HCT116 (cell line): Measurements from ENCODE around the gene MROH8. TPM values are rescaled to one million over a fixed set of nuclear protein-coding genes. Genes with fewer than 3 reads are reported as not detected.
A peak's percentile ranks its signal among the peaks of the same experiment; 100 is the strongest.

ENCODE experiments used
- ATAC-seq: fragments of 200-7000 bp; cut with Tn5 transposase; 2 replicates; pipeline ENCODE4 v1.9.1; 2020; ENCODE audit warnings: mild to moderate bottlenecking, moderate library complexity
- BruUV-seq: library from RNA; stranded (reverse); fragments of 400-500 nt; replicated peaks from 2 replicates; lab custom pipeline; 2021; lab: Mats Ljungman, UMichigan
- CTCF ChIA-PET: fragments of 300-600 bp; sonication (Branson Sonifier 250); formaldehyde crosslinking; loops from one replicate; lab custom pipeline; 2021; ENCODE audit warnings: antibody characterized with exemption; lab: Charles Lee
- POLR2A ChIA-PET: fragments of 300-600, 350-600 bp; sonication (Branson Sonifier 250); formaldehyde crosslinking; loops from one replicate; lab custom pipeline; 2021; ENCODE audit warnings: antibody characterized with exemption; lab: Charles Lee
- RAD21 ChIA-PET, 2 experiments: fragments of 300-600 bp; sonication (Branson Sonifier 250); formaldehyde crosslinking; loops; one replicate each; lab custom pipeline; 2023; ENCODE audit warnings: low total read pairs in 2 of 2; ENCODE audit not compliant: uncharacterized antibody in 2 of 2, unreplicated experiment in 2 of 2, low non-redundant PET in 1 of 2; lab: Charles Lee
- DNase-seq: peaks from one replicate; pipeline ENCODE4 v3.0.0-alpha.2; 2010; ENCODE audit warnings: low read depth, low spot score
- H2AFZ ChIP-seq: fragments of 200-600 bp; shearing (Covaris generic), sonication (generic); 2 replicates; pipeline ENCODE4 v1.6.1; 2017; ENCODE audit warnings: low read depth, mixed run types, mixed read lengths, antibody characterized with exemption, low read length; ENCODE audit not compliant: poor library complexity, severe bottlenecking
- H3K27ac ChIP-seq: 2 replicates; pipeline ENCODE4 v1.5.1; 2012; ENCODE audit warnings: low read depth, low read length
- H3K27me3 ChIP-seq: fragments of 200-600 bp; sonication (generic); 2 replicates; pipeline ENCODE4 v1.6.1; 2016; ENCODE audit warnings: mixed run types, low read length, mixed read lengths; ENCODE audit not compliant: insufficient read depth
- H3K36me3 ChIP-seq, 2 experiments: fragments of 200-500 bp in 1 of 2; fragments of 200-600 bp in 1 of 2; sonication (Bioruptor generic) in 1 of 2; sonication (generic) in 1 of 2; 2 replicates each; pipeline versions ENCODE4 v1.5.1 to v1.6.1; 2014 to 2016; ENCODE audit warnings: low read length in 2 of 2, inconsistent platforms in 1 of 2, mixed read lengths in 1 of 2, mixed run types in 1 of 2; ENCODE audit not compliant: insufficient read depth in 2 of 2, control insufficient read depth in 1 of 2
- H3K4me1 ChIP-seq, 2 experiments: fragments of 200-600 bp in 1 of 2; sonication (generic) in 1 of 2; 2 replicates each; pipeline versions ENCODE4 v1.5.1 to v1.6.1; 2012 to 2017; ENCODE audit warnings: low read length in 2 of 2, inconsistent platforms in 1 of 2, mild to moderate bottlenecking in 1 of 2, mixed read lengths in 1 of 2, mixed run types in 1 of 2, moderate library complexity in 1 of 2; ENCODE audit not compliant: insufficient read depth in 2 of 2, control insufficient read depth in 1 of 2
- H3K4me2 ChIP-seq: fragments of 200-600 bp; sonication (generic); 2 replicates; pipeline ENCODE4 v1.6.1; 2017; ENCODE audit warnings: mixed run types, low read length, mixed read lengths
- H3K4me3 ChIP-seq, 2 experiments: fragments of 200-600 bp in 1 of 2; sonication (generic) in 1 of 2; replicated peaks in 1 of 2; 2 replicates each; pipeline ENCODE4 v1.5.1; 2011 to 2016; ENCODE audit warnings: low read length in 2 of 2, control low read depth in 1 of 2, low read depth in 1 of 2, mild to moderate bottlenecking in 1 of 2, mixed read lengths in 1 of 2, mixed run types in 1 of 2
- H3K79me2 ChIP-seq: fragments of 200-600 bp; sonication (generic); 2 replicates; pipeline ENCODE4 v1.6.1; 2017; ENCODE audit warnings: mild to moderate bottlenecking, mixed run types, low read length, moderate library complexity, mixed read lengths; ENCODE audit not compliant: insufficient read depth
- H3K9ac ChIP-seq: fragments of 200-600 bp; sonication (generic); 2 replicates; pipeline ENCODE4 v1.6.1; 2016; ENCODE audit warnings: low read length, mixed read lengths
- H3K9me2 ChIP-seq: fragments of 200-600 bp; sonication (generic), shearing (Covaris generic); 2 replicates; pipeline ENCODE4 v1.6.1; 2017; ENCODE audit warnings: mixed run types, mild to moderate bottlenecking, moderate library complexity; ENCODE audit not compliant: insufficient read depth
- H3K9me3 ChIP-seq, 2 experiments: fragments of 200-500 bp in 1 of 2; fragments of 200-600 bp in 1 of 2; sonication (Bioruptor generic) in 1 of 2; sonication (generic) in 1 of 2; 2 replicates each; pipeline ENCODE4 v1.6.1; 2014 to 2017; ENCODE audit warnings: low read length in 2 of 2, mixed read lengths in 2 of 2, inconsistent platforms in 1 of 2, low read depth in 1 of 2, mild to moderate bottlenecking in 1 of 2, mixed run types in 1 of 2, moderate library complexity in 1 of 2; ENCODE audit not compliant: control insufficient read depth in 1 of 2, insufficient read depth in 1 of 2
- H4K20me1 ChIP-seq: fragments of 200-600 bp; sonication (generic), shearing (Covaris generic); 2 replicates; pipeline ENCODE4 v1.6.1; 2017; ENCODE audit warnings: mixed run types, mild to moderate bottlenecking, moderate library complexity; ENCODE audit not compliant: insufficient read depth
- ATF3 ChIP-seq: IDR thresholded peaks from 2 replicates; pipeline ENCODE4 v1.6.1; 2012
- CBX3 ChIP-seq: IDR thresholded peaks from 2 replicates; pipeline ENCODE4 v1.6.1; 2012; ENCODE audit warnings: low read depth
- EGR1 ChIP-seq: IDR thresholded peaks from 2 replicates; pipeline ENCODE4 v1.6.1; 2012; ENCODE audit warnings: low read depth
- ELF1 ChIP-seq: IDR thresholded peaks from 2 replicates; pipeline ENCODE4 v1.6.1; 2012; ENCODE audit warnings: low read depth, borderline replicate concordance
- EZH2phosphoT487 ChIP-seq: fragments of 200-600 bp; IDR thresholded peaks from 2 replicates; pipeline ENCODE4 v1.6.1; 2018; ENCODE audit warnings: antibody characterized with exemption, borderline replicate concordance
- JUND ChIP-seq: IDR thresholded peaks from 2 replicates; pipeline ENCODE4 v1.6.1; 2012
- REST ChIP-seq: IDR thresholded peaks from 2 replicates; pipeline ENCODE4 v1.6.1; 2012; ENCODE audit warnings: low read depth
- SP1 ChIP-seq: IDR thresholded peaks from 2 replicates; pipeline ENCODE4 v1.6.1; 2012; ENCODE audit warnings: low read depth
- TCF7L2 ChIP-seq: IDR thresholded peaks from 2 replicates; pipeline ENCODE4 v1.7.0; 2011; ENCODE audit warnings: borderline replicate concordance, inconsistent platforms; ENCODE audit not compliant: insufficient read depth, insufficient read length; ENCODE audit errors: extremely low read depth
- ZBTB33 ChIP-seq: IDR thresholded peaks from 2 replicates; pipeline ENCODE4 v1.6.1; 2011; ENCODE audit warnings: mild to moderate bottlenecking, low read length, moderate library complexity; ENCODE audit not compliant: insufficient replicate concordance; ENCODE audit errors: extremely low read depth
- intact Hi-C: fragments of 100-400 bp; cut with micrococcal nuclease; formaldehyde crosslinking; loops from 2 replicates; pipeline ENCODE4 v1.10.0; 2022
- total RNA-seq: library from RNA; stranded (reverse); gene quantifications from one replicate; pipeline ENCODE4 v1.2.1, GENCODE V29; 2021; ENCODE audit not compliant: unreplicated experiment

The MROH8 gene
- total RNA-seq, 1 experiment from 2014 or later: 0.79 TPM

- TF ChIP-seq JUND: no peak
- no peak for TF ChIP-seq ELF1
- TF ChIP-seq CBX3: no peak
- TF ChIP-seq SP1: no peak
- TF ChIP-seq REST: no peak
- no peak for TF ChIP-seq ATF3
- TF ChIP-seq EZH2phosphoT487: no peak
- no peak for TF ChIP-seq ZBTB33
- no peak for TF ChIP-seq TCF7L2
- TF ChIP-seq EGR1: no peak
- DNase-seq: no peak
- intact Hi-C loops: no loop called here
- Histone ChIP-seq H3K4me3 (peak overlapping the region; percentile 74 to 91), H3K27ac (peak overlapping the region; percentile 74), H3K79me2 (peaks cover 41% of the 10 kb centered on the region), H3K9me2 (no peaks in the 10 kb centered on the region), H4K20me1 (no peaks in the 10 kb centered on the region), H3K4me2 (peak overlapping the region; percentile 80), H3K4me1 (peaks cover 14 to 20% of the 10 kb centered on the region in 2 experiments), H3K36me3 (no peaks in the 10 kb centered on the region), H3K9ac (peak overlapping the region; percentile 84), H3K27me3 (no peaks in the 10 kb centered on the region), H2AFZ (peak overlapping the region; percentile 95), H3K9me3 (no peaks in the 10 kb centered on the region)
- no peak for ATAC-seq
- RAD21 ChIA-PET: no interaction called here
- no TSS peak for BruUV-seq
- POLR2A ChIA-PET: interaction anchor here (1.6 kb wide), 1 partner anchor 12 kb away, joined by 5 read pairs; no protein-coding TSS in a partner anchor
- CTCF ChIA-PET: no interaction called here
Observed at GRCh38 chr20:37096415-37097041, 82.8 kb downstream of the MROH8 start.
